Neural cell (in vitro differentiated cells): Measurements from ENCODE around the gene CPAMD8.
"Not testable (repeated sequence)": the region's sequence is repeated elsewhere in the genome, so short reads cannot be mapped to it uniquely, and the experiment has no call there.

Source experiments
- EZH2 ChIP-seq: fragments of 200-600, 300-800 bp; shearing (Covaris generic), sonication (generic); IDR thresholded peaks from 2 replicates; pipeline ENCODE4 v1.6.1; 2014; ENCODE audit warnings: antibody characterized with exemption, low read length, borderline replicate concordance, mild to moderate bottlenecking; ENCODE audit not compliant: insufficient read depth, poor library complexity, severe bottlenecking
- MXI1 ChIP-seq: fragments of 450-650 bp; conservative IDR thresholded peaks from 2 replicates; pipeline ENCODE4 v1.6.1; 2014; ENCODE audit warnings: antibody characterized with exemption, mild to moderate bottlenecking; ENCODE audit not compliant: poor library complexity, severe bottlenecking
- POLR2AphosphoS5 ChIP-seq: IDR thresholded peaks from 2 replicates; pipeline ENCODE4 v1.6.1; 2012
- RAD21 ChIP-seq: fragments of 450-650 bp; conservative IDR thresholded peaks from 2 replicates; pipeline ENCODE4 v1.6.1; 2014; ENCODE audit warnings: antibody characterized with exemption, mild to moderate bottlenecking, moderate library complexity
- SMC3 ChIP-seq: fragments of 450-650 bp; conservative IDR thresholded peaks from 2 replicates; pipeline ENCODE4 v1.6.1; 2014; ENCODE audit warnings: antibody characterized with exemption, mild to moderate bottlenecking, moderate library complexity; ENCODE audit not compliant: poor library complexity
- TAF1 ChIP-seq: IDR thresholded peaks from 2 replicates; pipeline ENCODE4 v1.6.1; 2012; ENCODE audit warnings: low read depth
- TF ChIP-seq, protein P1 (sequence below): fragments of 450-650 bp; IDR thresholded peaks from 2 replicates; pipeline ENCODE4 v1.5.1; 2014; ENCODE audit warnings: antibody characterized with exemption, mild to moderate bottlenecking, moderate library complexity; ENCODE audit not compliant: poor library complexity, severe bottlenecking
- TF ChIP-seq, protein P2 (sequence below): IDR thresholded peaks from 2 replicates; pipeline ENCODE4 v1.6.1; 2012; ENCODE audit warnings: borderline replicate concordance

DNA sequence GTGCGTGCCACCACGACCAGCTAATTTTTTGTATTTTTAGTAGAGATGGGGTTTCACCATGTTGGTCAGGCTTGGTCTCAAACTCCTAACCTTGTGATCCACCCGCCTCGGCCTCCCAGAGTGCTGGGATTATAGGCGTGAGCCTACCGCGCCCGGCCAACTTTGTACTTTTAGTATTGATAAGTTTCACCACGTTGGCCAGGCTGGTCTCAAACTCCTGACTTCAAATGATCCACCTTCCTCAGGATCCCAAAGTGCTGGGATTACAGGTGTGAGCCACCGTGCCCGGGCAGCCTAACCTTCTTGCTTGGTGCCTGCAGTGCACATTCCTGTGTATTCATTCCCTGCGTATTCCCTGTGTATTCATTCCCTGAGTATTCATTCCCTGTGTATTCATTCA lies 88.8 kb downstream of the CPAMD8 start:
- TF ChIP-seq POLR2AphosphoS5, EZH2, RAD21, TAF1, SMC3, MXI1: not testable (repeated sequence)
- TF ChIP-seq, protein P1, sequence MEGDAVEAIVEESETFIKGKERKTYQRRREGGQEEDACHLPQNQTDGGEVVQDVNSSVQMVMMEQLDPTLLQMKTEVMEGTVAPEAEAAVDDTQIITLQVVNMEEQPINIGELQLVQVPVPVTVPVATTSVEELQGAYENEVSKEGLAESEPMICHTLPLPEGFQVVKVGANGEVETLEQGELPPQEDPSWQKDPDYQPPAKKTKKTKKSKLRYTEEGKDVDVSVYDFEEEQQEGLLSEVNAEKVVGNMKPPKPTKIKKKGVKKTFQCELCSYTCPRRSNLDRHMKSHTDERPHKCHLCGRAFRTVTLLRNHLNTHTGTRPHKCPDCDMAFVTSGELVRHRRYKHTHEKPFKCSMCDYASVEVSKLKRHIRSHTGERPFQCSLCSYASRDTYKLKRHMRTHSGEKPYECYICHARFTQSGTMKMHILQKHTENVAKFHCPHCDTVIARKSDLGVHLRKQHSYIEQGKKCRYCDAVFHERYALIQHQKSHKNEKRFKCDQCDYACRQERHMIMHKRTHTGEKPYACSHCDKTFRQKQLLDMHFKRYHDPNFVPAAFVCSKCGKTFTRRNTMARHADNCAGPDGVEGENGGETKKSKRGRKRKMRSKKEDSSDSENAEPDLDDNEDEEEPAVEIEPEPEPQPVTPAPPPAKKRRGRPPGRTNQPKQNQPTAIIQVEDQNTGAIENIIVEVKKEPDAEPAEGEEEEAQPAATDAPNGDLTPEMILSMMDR, result not testable (repeated sequence)
- TF ChIP-seq, protein P2, sequence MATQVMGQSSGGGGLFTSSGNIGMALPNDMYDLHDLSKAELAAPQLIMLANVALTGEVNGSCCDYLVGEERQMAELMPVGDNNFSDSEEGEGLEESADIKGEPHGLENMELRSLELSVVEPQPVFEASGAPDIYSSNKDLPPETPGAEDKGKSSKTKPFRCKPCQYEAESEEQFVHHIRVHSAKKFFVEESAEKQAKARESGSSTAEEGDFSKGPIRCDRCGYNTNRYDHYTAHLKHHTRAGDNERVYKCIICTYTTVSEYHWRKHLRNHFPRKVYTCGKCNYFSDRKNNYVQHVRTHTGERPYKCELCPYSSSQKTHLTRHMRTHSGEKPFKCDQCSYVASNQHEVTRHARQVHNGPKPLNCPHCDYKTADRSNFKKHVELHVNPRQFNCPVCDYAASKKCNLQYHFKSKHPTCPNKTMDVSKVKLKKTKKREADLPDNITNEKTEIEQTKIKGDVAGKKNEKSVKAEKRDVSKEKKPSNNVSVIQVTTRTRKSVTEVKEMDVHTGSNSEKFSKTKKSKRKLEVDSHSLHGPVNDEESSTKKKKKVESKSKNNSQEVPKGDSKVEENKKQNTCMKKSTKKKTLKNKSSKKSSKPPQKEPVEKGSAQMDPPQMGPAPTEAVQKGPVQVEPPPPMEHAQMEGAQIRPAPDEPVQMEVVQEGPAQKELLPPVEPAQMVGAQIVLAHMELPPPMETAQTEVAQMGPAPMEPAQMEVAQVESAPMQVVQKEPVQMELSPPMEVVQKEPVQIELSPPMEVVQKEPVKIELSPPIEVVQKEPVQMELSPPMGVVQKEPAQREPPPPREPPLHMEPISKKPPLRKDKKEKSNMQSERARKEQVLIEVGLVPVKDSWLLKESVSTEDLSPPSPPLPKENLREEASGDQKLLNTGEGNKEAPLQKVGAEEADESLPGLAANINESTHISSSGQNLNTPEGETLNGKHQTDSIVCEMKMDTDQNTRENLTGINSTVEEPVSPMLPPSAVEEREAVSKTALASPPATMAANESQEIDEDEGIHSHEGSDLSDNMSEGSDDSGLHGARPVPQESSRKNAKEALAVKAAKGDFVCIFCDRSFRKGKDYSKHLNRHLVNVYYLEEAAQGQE, result not testable (repeated sequence)
